GM21360 (cell line): ENCODE data around the gene NMRK2.
A peak's percentile ranks its signal among the peaks of the same experiment; 100 is the strongest.
"Not testable (repeated sequence)": the region's sequence is repeated elsewhere in the genome, so short reads cannot be mapped to it uniquely, and the experiment has no call there.

Source experiments
- ATAC-seq: cut with Tn5 transposase; IDR thresholded peaks from one replicate; pipeline ENCODE4 v1.9.1; 2021; ENCODE audit warnings: mild to moderate bottlenecking, moderate library complexity; ENCODE audit not compliant: unreplicated experiment

NMRK2 gene

GRCh38 chr19:3964256-3965194 lies 31.7 kb downstream of the NMRK2 start:
- ATAC-seq = no peak

- ATAC-seq = no peak
Measured at GRCh38 chr19:3966051-3967017, 33.5 kb downstream of the NMRK2 start.

GRCh38 chr19:3967983-3968382 lies 35.1 kb downstream of the NMRK2 start:
- not testable (repeated sequence) for ATAC-seq

GRCh38 chr19:3968556-3969434 lies 35.9 kb downstream of the NMRK2 start:
- ATAC-seq = no peak

GRCh38 chr19:3969435-3970312 lies 36.8 kb downstream of the NMRK2 start:
- no peak for ATAC-seq

- ATAC-seq = peak; percentile 15
Measured at GRCh38 chr19:3970313-3970807, 37.5 kb downstream of the NMRK2 start.

- ATAC-seq = peak; percentile 78
Measured at GRCh38 chr19:3970808-3971598, 38.1 kb downstream of the NMRK2 start, which contains the start of gene DAPK3. Gene DAPK3, minus strand, starts transcription at chr19:3971099. Its CDS starts 1,364 bp downstream, at chr19:3969735.

GRCh38 chr19:3975144-3975543 lies 42.3 kb downstream of the NMRK2 start:
- no peak for ATAC-seq

GRCh38 chr19:3975637-3976087 lies 42.8 kb downstream of the NMRK2 start:
- ATAC-seq = no peak

GRCh38 chr19:3976495-3977241 lies 43.8 kb downstream of the NMRK2 start:
- no peak for ATAC-seq

- ATAC-seq = no peak
Measured at GRCh38 chr19:3977242-3978143, 44.6 kb downstream of the NMRK2 start.

GRCh38 chr19:3978145-3978544 lies 45.3 kb downstream of the NMRK2 start:
- ATAC-seq = no peak

GRCh38 chr19:3979289-3979673 lies 46.4 kb downstream of the NMRK2 start:
- ATAC-seq = no peak

- ATAC-seq = no peak
Measured at GRCh38 chr19:3979674-3980352, 46.9 kb downstream of the NMRK2 start.

GRCh38 chr19:3980353-3981251 lies 47.7 kb downstream of the NMRK2 start:
- no peak for ATAC-seq
